Neuronal stem cell (in vitro differentiated cells): ENCODE data around the gene TACC2.

Experiments
- DNase-seq: peaks from one replicate; pipeline ENCODE4 v3.0.0-alpha.2; 2013; ENCODE audit warnings: low spot score
- H2AFZ ChIP-seq: one replicate; pipeline ENCODE4 v1.6.1; 2013; ENCODE audit warnings: mild to moderate bottlenecking, low read length, inconsistent platforms
- H2AK5ac ChIP-seq: 2 replicates; pipeline ENCODE4 v1.6.1; 2013; ENCODE audit warnings: low read depth, mild to moderate bottlenecking, inconsistent platforms, low read length, moderate library complexity, mixed read lengths
- H2BK120ac ChIP-seq: 2 replicates; pipeline ENCODE4 v1.6.1; 2013; ENCODE audit warnings: low read depth, mild to moderate bottlenecking, inconsistent platforms, low read length, moderate library complexity, mixed read lengths
- H2BK12ac ChIP-seq: one replicate; pipeline ENCODE4 v1.6.1; 2013; ENCODE audit warnings: low read length, inconsistent platforms
- H2BK15ac ChIP-seq: 2 replicates; pipeline ENCODE4 v1.6.1; 2013; ENCODE audit warnings: mild to moderate bottlenecking, low read length, inconsistent platforms, mixed read lengths
- H2BK5ac ChIP-seq: one replicate; pipeline ENCODE4 v1.6.1; 2013; ENCODE audit warnings: inconsistent platforms, mild to moderate bottlenecking, low read length, moderate library complexity
- H3K14ac ChIP-seq: one replicate; pipeline ENCODE4 v1.6.1; 2013; ENCODE audit warnings: low read length, inconsistent platforms
- H3K18ac ChIP-seq: 2 replicates; pipeline ENCODE4 v1.6.1; 2013; ENCODE audit warnings: low read length, inconsistent platforms
- H3K23ac ChIP-seq: 2 replicates; pipeline ENCODE4 v1.6.1; 2013; ENCODE audit warnings: low read depth, mild to moderate bottlenecking, mixed read lengths, low read length, inconsistent platforms; ENCODE audit not compliant: poor library complexity
- H3K27ac ChIP-seq: replicated peaks from 3 replicates; pipeline ENCODE4 v1.5.1; 2013; ENCODE audit warnings: low read length, inconsistent platforms
- H3K27me3 ChIP-seq, 3 experiments: 2 replicates each; pipeline ENCODE4 v1.6.1; 2013; ENCODE audit warnings: low read length in 3 of 3, mild to moderate bottlenecking in 2 of 3, inconsistent platforms in 1 of 3, low read depth in 1 of 3, mixed read lengths in 1 of 3, moderate library complexity in 1 of 3; ENCODE audit not compliant: control insufficient read depth in 3 of 3, insufficient read depth in 3 of 3
- H3K36me3 ChIP-seq, 2 donors: replicated peaks in 1 of 2; 2 replicates each; pipeline ENCODE4 v1.6.1; 2013; ENCODE audit warnings: low read length in 2 of 2; ENCODE audit not compliant: control insufficient read depth in 2 of 2, insufficient read depth in 2 of 2
- H3K4ac ChIP-seq: 2 replicates; pipeline ENCODE4 v1.6.1; 2013; ENCODE audit warnings: inconsistent platforms, mild to moderate bottlenecking, low read length, moderate library complexity
- H3K4me1 ChIP-seq, 2 donors: 1 replicate in 1 of 2; 2 replicates in 1 of 2; pipeline ENCODE4 v1.6.1; 2013; ENCODE audit warnings: low read length in 2 of 2, low read depth in 1 of 2; ENCODE audit not compliant: control insufficient read depth in 2 of 2, insufficient read depth in 1 of 2
- H3K4me2 ChIP-seq: one replicate; pipeline ENCODE4 v1.6.1; 2013; ENCODE audit warnings: mild to moderate bottlenecking, low read length, inconsistent platforms; ENCODE audit not compliant: insufficient read depth, poor library complexity, severe bottlenecking
- H3K4me3 ChIP-seq, 2 donors: 2 replicates each; pipeline ENCODE4 v1.5.1; 2013; ENCODE audit warnings: low read length in 2 of 2, mild to moderate bottlenecking in 2 of 2, inconsistent platforms in 1 of 2, moderate library complexity in 1 of 2
- H3K79me1 ChIP-seq: one replicate; pipeline ENCODE4 v1.6.1; 2013; ENCODE audit warnings: low read depth, mild to moderate bottlenecking, inconsistent platforms, low read length, moderate library complexity
- H3K9ac ChIP-seq: one replicate; pipeline ENCODE4 v1.6.1; 2013; ENCODE audit warnings: mild to moderate bottlenecking, low read depth, low read length, inconsistent platforms; ENCODE audit not compliant: poor library complexity
- H3K9me3 ChIP-seq, 2 donors: replicated peaks in 1 of 2; 2 replicates each; pipeline versions ENCODE3 to v1.6.1; 2013; ENCODE audit warnings: low read length in 2 of 2, mild to moderate bottlenecking in 2 of 2, inconsistent platforms in 1 of 2, low read depth in 1 of 2, mixed read lengths in 1 of 2, moderate library complexity in 1 of 2; ENCODE audit not compliant: control insufficient read depth in 2 of 2, insufficient read depth in 1 of 2
- H4K8ac ChIP-seq: one replicate; pipeline ENCODE4 v1.6.1; 2013; ENCODE audit warnings: low read depth, mild to moderate bottlenecking, inconsistent platforms, low read length, moderate library complexity
- H4K91ac ChIP-seq: one replicate; pipeline ENCODE4 v1.6.1; 2013; ENCODE audit warnings: low read length, low read depth, mild to moderate bottlenecking, inconsistent platforms; ENCODE audit not compliant: poor library complexity
- WGBS, 2 donors: extraction: QIAGEN DNeasy Blood & Tissue Kit; methylation state at CpG; one replicate each; pipeline ENCODE4 v1.1.7; 2013; ENCODE audit warnings: missing lambda C conversion rate in 2 of 2, mixed read lengths in 1 of 2; ENCODE audit not compliant: insufficient read length in 2 of 2, insufficient replicate concordance in 1 of 2; ENCODE audit errors: extremely low coverage in 2 of 2; 5-methylcytosine and 5-hydroxymethylcytosine counted together

Gene TACC2

GRCh38 chr10:122286867-122287266 lies 297.9 kb downstream of the TACC2 start:
- H3K4me1 ChIP-seq: peaks cover 0 to 4% of the 10 kb centered on the region in 2 donors

GRCh38 chr10:122287570-122287969 lies 298.6 kb downstream of the TACC2 start:
- H2BK5ac ChIP-seq: no peak overlapping the region
- no peaks in the 10 kb centered on the region for H3K36me3 ChIP-seq
- H3K27ac ChIP-seq: no peak overlapping the region

More at GRCh38 chr10:122286867-122287266, 297.9 kb downstream of the TACC2 start:
- Histone ChIP-seq H2BK15ac (no peak overlapping the region), H2AK5ac (no peak overlapping the region), H3K23ac (no peak overlapping the region), H3K4me3 (no peak overlapping the region), H2BK120ac (no peak overlapping the region), H4K91ac (no peak overlapping the region), H3K4ac (no peak overlapping the region), H3K9me3 (no peaks in the 10 kb centered on the region), H3K27ac (no peak overlapping the region), H3K14ac (no peak overlapping the region), H3K4me2 (no peak overlapping the region), H2BK5ac (no peak overlapping the region), H3K27me3 (peaks cover 0 to 3% (median 0%) of the 10 kb centered on the region in 3 experiments), H3K79me1 (no peaks in the 10 kb centered on the region), H3K9ac (no peak overlapping the region), H3K36me3 (no peaks in the 10 kb centered on the region), H2BK12ac (no peak overlapping the region), H3K18ac (no peak overlapping the region), H2AFZ (peak overlapping the region; percentile 25), H4K8ac (no peak overlapping the region)
- no CpG with 5 or more reads among the region's 7 CpGs for WGBS, 2 donors
- DNase-seq: no peak

GRCh38 chr10:122288262-122288661 lies 299.3 kb downstream of the TACC2 start:
- WGBS, 2 donors: no CpG with 5 or more reads among the region's 6 CpGs

More at GRCh38 chr10:122287570-122287969, 298.6 kb downstream of the TACC2 start:
- Histone ChIP-seq H3K79me1 (no peaks in the 10 kb centered on the region), H3K23ac (no peak overlapping the region), H3K4me3 (no peak overlapping the region), H3K27me3 (peaks cover 0 to 8% (median 0%) of the 10 kb centered on the region in 3 experiments), H4K91ac (no peak overlapping the region), H3K14ac (no peak overlapping the region), H2AK5ac (no peak overlapping the region), H3K18ac (no peak overlapping the region), H2BK15ac (no peak overlapping the region), H2BK120ac (no peak overlapping the region), H2AFZ (peak overlapping the region; percentile 25), H2BK12ac (no peak overlapping the region), H3K4me1 (peaks cover 0 to 4% of the 10 kb centered on the region in 2 donors), H4K8ac (no peak overlapping the region), H3K4ac (no peak overlapping the region), H3K9ac (no peak overlapping the region), H3K4me2 (no peak overlapping the region), H3K9me3 (no peaks in the 10 kb centered on the region)
- no peak for DNase-seq
- WGBS, 2 donors: no CpG with 5 or more reads among the region's 5 CpGs

GRCh38 chr10:122288917-122289316 lies 300.0 kb downstream of the TACC2 start:
- Histone ChIP-seq H2BK5ac (no peak overlapping the region), H4K8ac (no peak overlapping the region), H2BK15ac (no peak overlapping the region), H2BK120ac (no peak overlapping the region), H2AK5ac (no peak overlapping the region), H3K23ac (no peak overlapping the region), H2BK12ac (no peak overlapping the region), H4K91ac (no peak overlapping the region), H3K79me1 (no peaks in the 10 kb centered on the region), H3K4me2 (no peak overlapping the region), H3K4me3 (no peak overlapping the region), H3K9ac (no peak overlapping the region), H3K27ac (no peak overlapping the region), H3K27me3 (peaks cover 0 to 17% (median 0%) of the 10 kb centered on the region in 3 experiments), H3K18ac (no peak overlapping the region), H3K4ac (no peak overlapping the region), H3K9me3 (no peaks in the 10 kb centered on the region), H2AFZ (no peak overlapping the region), H3K4me1 (peaks cover 0 to 11% of the 10 kb centered on the region in 2 donors), H3K14ac (no peak overlapping the region), H3K36me3 (no peaks in the 10 kb centered on the region)
- WGBS, 2 donors: no CpG with 5 or more reads among the region's 3 CpGs
- DNase-seq: no peak

More at GRCh38 chr10:122288262-122288661, 299.3 kb downstream of the TACC2 start:
- no peak overlapping the region for H3K23ac ChIP-seq
- H4K8ac ChIP-seq: no peak overlapping the region
- H3K4me1 ChIP-seq: peaks cover 0 to 5% of the 10 kb centered on the region in 2 donors
- H3K9ac ChIP-seq: no peak overlapping the region
- H4K91ac ChIP-seq: no peak overlapping the region
- H3K36me3 ChIP-seq: no peaks in the 10 kb centered on the region
- no peak overlapping the region for H3K14ac ChIP-seq
- no peak overlapping the region for H2AFZ ChIP-seq
- H3K79me1 ChIP-seq: no peaks in the 10 kb centered on the region
- H3K4me2 ChIP-seq: no peak overlapping the region
- DNase-seq: no peak
- H3K9me3 ChIP-seq: no peaks in the 10 kb centered on the region
- no peak overlapping the region for H2AK5ac ChIP-seq
- no peak overlapping the region for H2BK5ac ChIP-seq
- peaks cover 0 to 15% (median 0%) of the 10 kb centered on the region in 3 experiments for H3K27me3 ChIP-seq
- H2BK12ac ChIP-seq: no peak overlapping the region
- no peak overlapping the region for H3K4me3 ChIP-seq
- H3K18ac ChIP-seq: no peak overlapping the region
- no peak overlapping the region for H2BK120ac ChIP-seq
- H2BK15ac ChIP-seq: no peak overlapping the region
- no peak overlapping the region for H3K4ac ChIP-seq
- H3K27ac ChIP-seq: no peak overlapping the region
